Stimulated activated CD4-positive, alpha-beta T cell treated with anti-CD3 and anti-CD28 coated beads, TNF-alpha, amount 100 ng/mL, for 48 hours (primary cell): Measurements from ENCODE around the gene USP27X.

Experiments
- DNase-seq, 3 donors: peaks; one replicate each; pipeline ENCODE4 v3.0.0-alpha.2; 2020; ENCODE audit warnings: low read depth in 3 of 3

Gene USP27X

DNA sequence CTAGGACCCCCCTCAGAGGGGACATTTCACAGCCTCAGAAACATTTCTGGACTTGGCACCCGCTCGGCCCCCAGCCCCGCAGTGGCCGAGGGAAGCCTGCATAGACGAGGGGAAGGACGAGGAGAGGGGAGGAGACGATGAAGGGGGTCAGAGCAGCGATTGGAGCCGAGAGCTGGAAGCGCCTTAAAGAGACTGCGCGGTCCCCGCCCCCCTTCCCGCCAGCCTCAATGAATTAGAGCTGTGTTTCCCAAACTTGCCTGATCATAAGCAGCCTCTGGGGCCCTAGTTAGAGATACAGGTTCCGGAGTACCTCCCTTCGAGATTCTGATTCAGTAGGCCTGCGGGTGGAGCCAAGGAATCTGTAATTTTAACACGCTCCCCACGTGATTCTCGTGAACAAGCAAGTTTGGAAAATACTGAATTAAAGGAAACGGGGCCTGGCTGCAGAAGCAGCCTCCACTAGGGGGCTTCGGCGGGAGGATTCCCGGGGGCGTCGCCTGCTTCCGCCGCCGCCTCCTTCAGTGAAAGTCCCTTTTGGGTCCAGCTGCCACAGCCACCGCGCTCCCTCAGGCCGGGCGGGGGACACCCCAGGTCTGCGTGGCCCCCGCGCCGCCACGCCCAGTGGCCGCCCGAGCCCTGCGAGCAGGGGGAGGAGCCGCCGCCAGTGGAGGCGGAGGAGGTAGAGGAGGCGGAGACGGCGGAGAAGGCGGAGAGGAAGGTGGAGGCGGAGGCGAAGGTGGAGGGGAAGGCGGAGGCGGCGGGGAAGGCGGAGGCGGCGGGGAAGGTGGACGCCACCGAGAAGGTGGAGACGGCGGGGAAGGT lies at the start of gene USP27X:
Gene USP27X (plus strand): TSS at position 651 of the 822 bp plus-strand sequence. CDS start 824 bp downstream, outside the sequence.
- DNase-seq: peak; percentile 26 to 45 (median 43)

DNA sequence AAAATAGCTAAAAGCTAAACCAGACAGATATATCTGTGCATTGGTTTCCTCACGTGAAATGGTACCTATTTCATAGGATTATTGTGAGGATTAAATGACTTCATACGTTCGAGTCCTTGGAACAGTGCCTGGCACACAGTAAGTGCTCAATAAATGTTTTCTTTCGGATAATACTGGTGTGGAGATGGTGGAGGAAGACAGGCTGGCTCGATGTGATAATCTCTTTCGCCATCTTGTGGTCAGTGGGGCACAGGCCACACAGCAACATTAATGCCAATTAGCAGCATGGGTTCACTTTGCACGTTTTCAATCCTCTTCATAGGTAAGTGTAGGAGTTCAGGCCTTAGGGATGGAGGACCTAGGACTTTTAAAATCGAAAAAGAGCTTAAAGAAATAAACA lies 40.9 kb upstream of the USP27X start:
- no peak for DNase-seq

DNA sequence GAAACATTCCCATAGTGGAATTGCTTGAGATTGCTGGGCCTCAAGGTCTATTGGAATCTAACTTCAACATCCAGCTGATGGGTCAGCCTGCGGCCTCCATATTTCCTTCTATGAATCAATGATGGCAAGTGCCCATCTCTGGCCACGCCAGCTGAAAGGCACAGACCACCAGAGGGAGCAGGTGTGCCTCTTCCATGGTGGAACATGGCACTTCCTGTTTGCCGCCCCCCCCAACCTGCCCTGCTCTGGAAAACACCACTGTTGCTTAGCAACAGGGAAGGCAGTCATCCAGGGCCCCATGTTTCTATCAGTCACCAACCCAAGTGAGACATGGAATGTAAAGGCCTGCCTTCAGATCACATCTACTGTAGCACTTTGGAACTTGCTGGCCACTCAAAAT lies 38.6 kb upstream of the USP27X start:
- peak; percentile 14 to 39 (median 31) for DNase-seq

DNA sequence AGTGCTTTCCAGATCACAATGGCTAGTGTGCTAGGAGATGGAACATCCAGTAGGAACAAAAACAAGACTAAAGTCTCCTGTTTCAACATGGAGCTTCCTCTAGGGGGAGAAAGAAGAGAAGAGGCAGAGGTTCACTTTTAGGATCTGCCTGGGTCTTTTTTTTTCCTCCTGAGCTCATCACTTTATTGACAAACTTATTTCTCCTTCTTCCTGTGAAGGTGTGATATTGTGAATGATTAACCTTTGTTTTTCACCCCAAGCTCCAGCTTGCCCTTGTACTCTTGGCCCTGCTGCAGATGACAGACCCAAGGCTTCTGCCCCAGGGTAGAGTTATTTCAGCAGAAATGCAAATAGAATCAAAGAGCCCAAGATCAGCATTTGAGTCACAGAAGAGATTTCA lies 36.7 kb upstream of the USP27X start:
- no peak for DNase-seq

DNA sequence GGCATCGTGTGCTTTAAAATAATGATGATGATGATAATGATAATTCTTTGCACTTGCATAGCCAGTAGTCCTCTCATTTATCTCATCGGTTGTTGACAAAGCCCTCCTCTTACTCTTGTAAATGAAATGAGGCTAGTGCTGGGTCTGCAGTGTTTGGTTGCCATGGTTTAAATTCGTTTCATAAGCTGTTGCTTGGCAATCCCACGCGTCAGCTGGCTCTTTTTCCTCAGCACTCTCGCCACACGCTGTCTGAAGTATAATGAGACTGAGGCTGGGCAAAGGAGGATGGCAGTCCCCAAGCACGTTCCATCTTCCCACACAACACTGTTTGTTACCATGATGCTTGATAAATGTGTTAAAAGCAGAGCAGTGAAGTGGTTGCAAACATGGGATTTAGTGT lies 34.7 kb upstream of the USP27X start:
- DNase-seq: no peak

DNA sequence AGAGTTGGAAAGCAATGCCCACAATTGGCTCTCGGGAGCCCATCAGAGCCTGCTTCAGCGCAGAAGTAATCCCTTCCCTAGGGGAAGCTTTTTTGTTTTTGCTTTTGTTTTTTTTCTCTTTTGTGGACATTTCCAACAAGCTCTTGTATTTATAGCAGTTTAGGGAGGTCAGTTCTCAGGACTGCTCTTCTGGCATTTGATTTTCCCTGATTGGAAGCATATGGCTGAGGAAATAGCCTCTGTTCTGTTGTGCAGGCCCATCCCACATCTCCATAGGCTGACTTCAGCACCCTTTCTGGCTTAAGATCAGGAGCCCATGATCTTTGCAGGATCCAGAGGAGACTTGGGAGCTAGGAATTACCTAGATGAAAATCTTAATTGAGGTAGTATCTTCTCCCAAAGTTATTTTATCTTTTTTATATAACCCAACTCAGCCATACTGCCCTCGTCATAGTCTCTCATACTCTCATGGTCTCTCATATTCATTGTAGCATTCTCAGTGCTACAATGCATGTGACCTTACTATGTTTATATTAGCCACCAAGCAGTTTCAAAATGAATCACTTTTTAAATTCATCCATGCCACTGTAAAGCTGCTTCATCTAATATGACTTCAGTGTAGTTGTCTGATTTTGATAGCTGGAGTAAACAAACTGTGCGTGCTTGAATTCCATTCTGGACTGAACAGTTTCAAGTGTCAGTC lies 33.4 kb upstream of the USP27X start:
- DNase-seq: no peak

DNA sequence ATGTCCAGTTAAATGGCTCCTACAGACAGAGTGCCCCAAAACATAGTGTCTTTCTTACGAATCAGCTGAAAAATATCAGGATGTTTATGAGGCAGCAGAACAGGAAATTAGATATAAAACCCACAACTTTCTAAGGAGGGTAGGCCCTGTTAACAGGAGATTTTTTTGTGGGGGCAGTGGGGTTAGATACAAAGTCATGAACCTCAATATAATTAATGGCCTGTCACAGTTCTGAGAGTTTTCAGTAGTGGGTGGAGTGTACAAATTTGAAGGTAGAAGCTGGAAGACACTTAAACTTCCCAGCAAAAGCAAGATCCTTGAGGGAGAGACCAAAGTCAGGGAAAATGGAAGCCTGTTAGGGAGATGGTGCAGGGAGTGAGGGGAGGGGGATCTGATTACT lies 32.8 kb upstream of the USP27X start:
- DNase-seq: no peak

DNA sequence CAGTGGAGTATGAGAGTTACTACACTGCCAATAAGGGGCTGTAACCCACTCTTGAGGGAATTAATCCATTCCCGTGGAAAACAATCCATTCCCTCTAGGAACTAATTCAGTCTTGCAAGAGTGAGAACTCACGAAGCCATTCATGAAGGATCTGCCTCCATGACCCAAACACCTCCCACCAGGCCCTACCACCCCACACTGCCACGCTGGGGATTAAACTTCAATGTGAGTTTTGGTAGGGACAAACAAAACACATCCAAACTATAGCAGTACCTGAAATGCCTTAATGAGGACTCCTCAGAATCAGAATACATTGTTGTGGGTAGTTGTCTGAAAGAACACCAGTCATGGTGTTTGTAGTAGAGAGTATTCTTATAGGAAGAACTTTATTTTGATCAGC lies 31.0 kb upstream of the USP27X start:
- DNase-seq: no peak

DNA sequence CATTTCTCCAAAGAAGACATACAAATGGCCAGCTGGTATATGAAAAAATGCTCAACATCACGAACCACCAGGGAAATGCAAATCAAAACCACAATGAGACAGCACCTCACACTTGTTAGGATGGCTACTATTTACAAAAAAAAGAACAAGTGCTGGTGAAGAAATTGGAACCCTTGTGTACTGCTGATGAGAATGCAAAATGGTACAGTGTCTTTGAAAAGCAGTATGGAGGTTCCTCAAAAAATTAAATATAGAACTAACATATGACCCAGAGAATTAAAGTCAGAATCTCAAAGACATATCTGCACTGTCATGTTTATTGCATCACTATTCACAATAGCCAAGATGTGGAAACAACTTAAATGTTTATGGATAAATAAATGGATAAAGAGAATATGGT lies 29.3 kb upstream of the USP27X start:
- no peak for DNase-seq

DNA sequence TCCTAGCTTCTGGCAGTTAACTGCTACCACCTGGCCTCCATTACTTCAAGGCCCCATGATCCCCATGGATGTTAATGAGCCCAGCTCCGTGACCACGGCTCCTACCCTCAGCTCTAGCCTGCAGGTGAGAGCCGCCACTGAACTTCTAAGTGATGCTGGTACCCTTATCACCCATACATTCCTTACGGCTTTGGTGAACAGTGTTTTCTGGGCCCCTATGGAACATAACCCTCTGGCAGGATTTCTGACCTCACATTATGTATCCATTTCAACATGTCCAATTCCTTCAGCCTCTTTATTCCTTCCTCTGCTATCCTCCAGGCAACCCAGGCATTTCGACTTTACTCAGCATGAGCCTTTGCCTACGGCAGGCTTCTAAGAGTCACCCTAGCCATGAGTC lies 25.6 kb upstream of the USP27X start:
- DNase-seq: no peak

DNA sequence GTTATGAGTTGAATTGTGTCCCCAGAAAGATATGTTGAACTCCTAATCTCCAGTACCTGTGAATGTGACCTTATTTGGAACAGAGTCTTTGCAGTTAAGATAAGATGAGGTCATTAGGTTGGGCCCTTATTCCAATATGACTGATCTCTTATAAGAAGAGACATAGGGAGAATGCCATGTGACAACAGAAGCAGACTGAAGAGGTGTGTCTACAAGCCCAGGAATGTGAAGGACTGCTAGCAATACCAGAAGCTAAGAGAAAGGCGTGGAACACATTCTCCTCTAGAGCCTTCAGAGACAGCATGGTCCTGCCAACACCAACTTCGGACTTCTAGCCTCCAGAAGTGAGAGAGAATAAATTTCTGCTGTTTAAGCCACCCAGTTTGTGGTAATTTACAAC lies 22.5 kb upstream of the USP27X start:
- no peak for DNase-seq

DNA sequence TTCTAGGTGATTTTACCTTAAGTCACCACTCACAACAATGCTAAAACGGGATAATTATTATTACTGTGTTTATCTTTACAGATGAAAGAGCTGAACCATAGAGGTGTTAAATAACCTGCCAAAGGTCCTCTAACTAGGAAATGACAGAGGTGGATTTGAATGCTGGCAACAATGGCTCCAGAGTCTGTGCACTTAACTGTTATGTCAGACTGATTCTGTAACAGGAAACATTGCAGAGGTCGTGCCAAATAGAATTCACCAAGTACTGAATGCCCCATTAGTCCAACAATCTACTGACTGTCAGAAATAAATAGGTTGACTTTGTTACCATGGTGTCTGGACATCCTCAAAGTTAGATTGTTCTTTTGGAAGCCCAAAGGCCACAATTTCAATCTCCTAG lies 20.9 kb upstream of the USP27X start:
- DNase-seq: no peak

DNA sequence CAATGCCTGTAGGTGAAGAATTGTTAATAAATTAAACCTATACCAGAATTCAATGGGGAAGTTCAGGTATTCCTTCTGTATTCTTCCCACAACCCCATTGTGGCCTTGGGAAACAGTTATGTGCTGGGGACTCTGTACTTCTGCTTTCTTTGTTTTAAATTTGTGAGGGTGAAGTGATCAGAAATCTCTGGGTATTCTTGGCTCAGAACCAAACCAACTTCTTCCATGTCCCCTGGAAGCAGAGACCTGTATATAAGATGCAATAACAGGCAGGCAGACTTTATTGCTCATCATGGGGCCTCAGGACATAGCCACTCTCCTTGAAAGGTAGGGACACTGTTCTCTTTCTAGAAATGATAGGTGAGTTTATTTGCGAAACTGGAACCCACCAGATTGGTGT lies 19.8 kb upstream of the USP27X start:
- DNase-seq: no peak

DNA sequence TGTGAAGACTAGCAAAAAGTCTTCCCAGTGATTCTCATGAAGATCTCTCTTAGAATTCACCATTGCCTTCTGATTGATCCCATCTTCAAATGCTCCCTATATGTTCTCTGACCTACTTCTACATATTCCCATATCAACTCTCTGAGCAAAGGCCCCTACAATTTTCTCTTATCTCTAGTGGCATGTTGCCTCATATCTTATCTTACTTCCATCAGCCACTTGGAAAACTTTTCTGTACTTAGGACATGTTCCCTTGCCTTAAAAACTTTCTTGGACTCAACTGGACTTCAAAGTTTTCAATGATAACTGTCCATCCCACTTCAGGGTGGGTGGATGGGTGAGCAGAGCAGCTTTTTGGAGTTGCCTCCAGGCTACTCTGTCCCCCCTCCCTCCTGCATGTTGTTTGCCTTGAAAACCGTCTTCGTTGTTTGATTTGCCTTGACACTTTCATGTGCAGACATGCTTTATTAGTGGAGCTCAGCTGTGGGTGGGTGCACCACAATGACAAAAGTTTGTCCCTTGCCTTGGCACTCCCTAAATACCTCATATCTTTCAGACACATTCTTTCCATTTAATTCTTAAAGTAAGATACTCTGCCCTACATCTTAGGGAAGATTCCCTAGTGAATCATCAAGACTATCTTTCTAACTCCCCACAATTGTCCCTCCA lies 18.3 kb upstream of the USP27X start:
- DNase-seq: no peak

DNA sequence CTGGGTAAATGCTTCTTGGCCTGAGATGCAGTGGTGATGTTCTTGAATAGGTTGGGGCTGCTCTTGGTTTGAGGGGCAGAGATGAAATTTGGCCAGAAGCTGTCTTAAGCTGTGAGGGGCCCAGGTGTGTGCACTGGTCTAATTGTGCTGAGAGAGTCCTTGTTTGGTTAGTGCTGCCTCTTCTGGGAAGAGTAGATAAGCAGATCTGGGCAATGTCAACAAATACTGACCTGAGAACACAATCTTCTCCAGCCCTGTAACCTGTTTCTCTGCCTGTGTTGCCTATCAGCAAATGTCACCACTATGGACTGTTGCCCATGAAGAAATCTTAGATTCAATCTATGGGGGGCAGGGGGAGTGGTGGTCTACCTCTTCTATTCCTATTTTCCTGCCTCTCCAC lies 17.2 kb upstream of the USP27X start:
- no peak for DNase-seq

DNA sequence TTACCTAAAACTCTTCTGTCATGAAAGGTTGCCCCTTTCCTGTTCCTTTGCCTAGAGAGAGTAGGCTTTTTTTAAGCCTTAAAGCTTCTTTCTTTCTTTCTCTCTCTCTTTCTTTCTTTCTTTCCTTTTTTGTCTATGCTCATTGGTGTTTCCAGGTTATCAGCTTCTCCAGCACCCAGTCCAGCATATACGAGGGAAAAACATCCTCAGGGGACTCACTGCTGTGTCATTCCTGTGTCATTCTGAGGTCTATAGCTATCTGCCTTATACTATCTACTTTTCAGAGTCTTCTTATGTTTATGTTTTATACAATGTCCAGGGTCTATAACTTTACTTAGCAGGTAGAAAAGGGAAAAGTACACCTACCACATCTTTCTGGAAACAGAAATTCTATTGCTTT lies 10.5 kb upstream of the USP27X start:
- no peak for DNase-seq

DNA sequence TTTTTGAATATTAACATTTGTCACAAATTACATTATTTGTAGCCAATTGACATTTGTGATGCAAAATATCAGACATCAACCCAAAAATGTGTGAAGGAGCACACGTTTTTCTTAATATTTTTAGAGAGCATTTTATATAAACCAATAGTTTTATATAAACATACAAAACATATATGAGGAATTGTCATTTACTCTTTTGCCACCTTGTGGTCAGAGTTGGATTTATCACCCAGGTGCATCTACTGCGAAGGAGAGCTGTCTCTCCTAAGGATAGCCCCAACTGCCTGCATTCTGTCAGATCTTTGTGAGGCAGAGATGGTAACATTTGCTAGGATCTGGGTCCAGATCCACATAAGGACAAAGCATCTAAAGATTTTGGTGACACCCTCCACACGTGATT lies 2.5 kb upstream of the USP27X start:
- DNase-seq: peak in 1 of 3 donors; percentile 8

DNA sequence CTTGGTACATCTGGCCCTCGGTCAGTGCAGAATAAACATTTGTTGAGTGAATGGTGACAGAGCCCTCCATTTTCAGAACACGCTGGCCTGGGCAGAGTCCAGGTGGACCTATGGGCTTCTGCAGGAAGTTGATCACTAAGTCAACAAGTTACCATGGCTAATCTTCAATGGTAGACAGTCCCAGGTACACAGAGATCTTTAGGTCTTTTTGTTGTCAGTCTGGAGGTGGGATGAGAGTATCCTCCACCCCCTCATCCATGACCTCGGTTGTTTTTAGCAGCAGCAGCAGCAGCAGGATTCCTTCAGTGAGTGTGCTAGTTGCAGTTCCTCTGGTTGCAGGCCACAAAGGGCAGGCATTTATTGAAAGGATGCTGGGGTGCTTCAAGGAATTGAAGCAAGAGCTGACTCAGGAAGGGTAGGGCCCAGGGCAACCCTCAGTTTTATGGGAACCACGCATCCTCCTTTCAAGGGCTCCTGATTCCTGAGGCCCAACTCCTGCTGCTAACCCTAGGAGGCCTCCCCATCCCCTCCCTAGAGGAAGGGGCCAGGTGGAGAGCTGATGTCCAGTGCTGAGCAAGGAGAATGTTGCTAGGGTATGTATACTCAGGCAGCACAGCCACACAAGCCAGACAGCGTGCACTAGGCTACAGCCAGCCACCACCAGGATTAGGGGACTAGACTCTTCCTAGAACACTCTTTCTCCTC lies 1.7 kb upstream of the USP27X start:
- DNase-seq: no peak

DNA sequence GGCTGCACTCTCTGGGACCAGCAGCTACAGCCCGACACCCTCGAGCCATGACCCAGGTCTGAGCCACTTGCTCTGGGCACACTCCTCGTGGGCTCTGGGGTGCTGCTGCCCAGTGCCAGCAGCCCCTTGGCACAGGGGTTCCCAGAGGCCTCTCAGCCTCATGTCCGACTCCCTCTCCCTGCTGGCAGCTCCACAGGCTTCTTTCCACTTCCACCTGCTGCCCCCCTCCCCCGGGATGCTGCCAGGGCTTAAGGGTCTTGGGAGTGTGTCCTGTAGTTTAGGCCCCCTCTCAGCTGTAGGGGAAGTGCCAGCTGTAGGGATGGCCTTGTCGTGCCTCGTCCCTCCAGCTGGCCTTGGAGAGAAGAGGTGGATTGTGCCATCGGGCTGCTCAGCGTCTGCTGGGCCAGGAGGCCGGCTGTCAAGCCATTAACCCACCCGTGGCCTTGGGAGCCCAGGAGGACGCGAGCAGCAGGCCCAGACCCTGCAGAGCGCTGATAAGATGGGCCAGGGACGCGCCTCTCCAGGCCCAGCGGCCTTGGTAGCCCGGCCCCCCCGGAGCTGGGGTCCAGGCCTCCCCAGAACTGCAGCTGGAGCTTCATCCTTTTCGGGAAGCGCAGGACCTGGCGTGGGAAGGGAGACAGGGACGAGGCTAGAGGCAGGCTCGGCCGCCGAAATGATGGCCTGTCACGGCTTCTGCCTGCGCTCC lies 1.0 kb upstream of the USP27X start:
- no peak for DNase-seq

DNA sequence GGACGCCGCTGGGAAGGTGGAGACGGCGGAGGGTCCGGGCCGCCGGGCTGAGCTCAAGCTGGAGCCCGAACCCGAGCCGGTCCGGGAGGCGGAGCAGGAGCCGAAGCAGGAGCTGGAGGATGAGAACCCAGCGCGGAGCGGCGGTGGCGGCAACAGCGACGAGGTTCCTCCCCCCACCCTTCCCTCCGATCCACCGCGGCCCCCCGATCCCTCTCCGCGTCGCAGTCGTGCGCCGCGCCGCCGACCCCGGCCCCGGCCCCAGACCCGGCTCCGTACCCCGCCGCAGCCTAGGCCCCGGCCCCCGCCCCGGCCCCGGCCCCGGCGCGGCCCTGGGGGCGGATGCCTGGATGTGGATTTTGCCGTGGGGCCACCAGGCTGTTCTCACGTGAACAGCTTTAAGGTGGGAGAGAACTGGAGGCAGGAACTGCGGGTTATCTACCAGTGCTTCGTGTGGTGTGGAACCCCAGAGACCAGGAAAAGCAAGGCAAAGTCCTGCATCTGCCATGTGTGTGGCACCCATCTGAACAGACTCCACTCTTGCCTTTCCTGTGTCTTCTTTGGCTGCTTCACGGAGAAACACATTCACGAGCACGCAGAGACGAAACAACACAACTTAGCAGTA lies 483 bp downstream of the USP27X start:
- no peak for DNase-seq

DNA sequence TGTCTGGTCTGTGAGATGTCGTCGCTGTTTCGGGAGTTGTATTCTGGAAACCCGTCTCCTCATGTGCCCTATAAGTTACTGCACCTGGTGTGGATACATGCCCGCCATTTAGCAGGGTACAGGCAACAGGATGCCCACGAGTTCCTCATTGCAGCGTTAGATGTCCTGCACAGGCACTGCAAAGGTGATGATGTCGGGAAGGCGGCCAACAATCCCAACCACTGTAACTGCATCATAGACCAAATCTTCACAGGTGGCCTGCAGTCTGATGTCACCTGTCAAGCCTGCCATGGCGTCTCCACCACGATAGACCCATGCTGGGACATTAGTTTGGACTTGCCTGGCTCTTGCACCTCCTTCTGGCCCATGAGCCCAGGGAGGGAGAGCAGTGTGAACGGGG lies 1.4 kb downstream of the USP27X start:
- no peak for DNase-seq
